ENCODE results near the gene SLC17A5.
"Not testable (repeated sequence)": the region's sequence is repeated elsewhere in the genome, so short reads cannot be mapped to it uniquely, and the experiment has no call there.

The SLC17A5 gene

GRCh38 chr6:73665686-73666319 is 12.0 kb upstream of the SLC17A5 start:
- peak in 1 of 2 donors; percentile 58 for ATAC-seq

- no peak for ATAC-seq
These were observed 10.9 kb upstream of the SLC17A5 start for GRCh38 chr6:73664701-73665100.

GRCh38 chr6:73657201-73657600 is 3.4 kb upstream of the SLC17A5 start:
- no peak for ATAC-seq

GRCh38 chr6:73656531-73657145 is 2.8 kb upstream of the SLC17A5 start:
- ATAC-seq = no peak

- no peak for ATAC-seq
These were observed 1.6 kb upstream of the SLC17A5 start for GRCh38 chr6:73655341-73655917.

GRCh38 chr6:73652637-73653570 is 888 bp downstream of the SLC17A5 start:
- peak; percentile 36 to 42 for ATAC-seq

GRCh38 chr6:73649783-73650182 is 4.0 kb downstream of the SLC17A5 start:
- ATAC-seq = no peak

GRCh38 chr6:73648166-73648565 is 5.6 kb downstream of the SLC17A5 start:
- ATAC-seq = no peak

- peak in 1 of 2 donors; percentile 35 for ATAC-seq
These were observed 8.7 kb downstream of the SLC17A5 start for GRCh38 chr6:73644941-73645591.

- no peak for ATAC-seq
These were observed 9.8 kb downstream of the SLC17A5 start for GRCh38 chr6:73644030-73644429.

GRCh38 chr6:73642530-73642929 is 11.3 kb downstream of the SLC17A5 start:
- ATAC-seq = no peak

- no peak for ATAC-seq
These were observed 13.5 kb downstream of the SLC17A5 start for GRCh38 chr6:73640179-73640750.

- ATAC-seq = no peak
These were observed 14.8 kb downstream of the SLC17A5 start for GRCh38 chr6:73639040-73639439.

GRCh38 chr6:73637404-73637803 is 16.4 kb downstream of the SLC17A5 start:
- no peak for ATAC-seq

GRCh38 chr6:73636048-73636447 is 17.7 kb downstream of the SLC17A5 start:
- ATAC-seq = no peak

GRCh38 chr6:73632346-73632745 is 21.4 kb downstream of the SLC17A5 start:
- no peak for ATAC-seq

- no peak for ATAC-seq
These were observed 21.9 kb downstream of the SLC17A5 start for GRCh38 chr6:73631849-73632248.

- no peak for ATAC-seq
These were observed 23.4 kb downstream of the SLC17A5 start for GRCh38 chr6:73630401-73630800.

- ATAC-seq = no peak
These were observed 28.9 kb downstream of the SLC17A5 start for GRCh38 chr6:73624896-73625295.

GRCh38 chr6:73623480-73623879 is 30.3 kb downstream of the SLC17A5 start:
- not testable (repeated sequence) for ATAC-seq

- ATAC-seq = not testable (repeated sequence)
These were observed 35.7 kb downstream of the SLC17A5 start for GRCh38 chr6:73618082-73618481.

GRCh38 chr6:73614802-73615201 is 39.0 kb downstream of the SLC17A5 start:
- ATAC-seq = no peak

Data from activated CD4-positive, CD25-positive, alpha-beta regulatory T cell treated with anti-CD3 and anti-CD28 coated beads, Interleukin-2, amount 50 U/mL, for 24 hours (primary cell).